ENCODE data around the gene AK2.

The AK2 gene

GRCh38 chr1:32969566-32969965, 67.1 kb downstream of the AK2 start:
- FAIRE-seq, result no peak

- FAIRE-seq, result no peak
Observed at GRCh38 chr1:32967888-32968568, 68.7 kb downstream of the AK2 start.

- no peak for FAIRE-seq
Observed at GRCh38 chr1:32966900-32967299, 69.8 kb downstream of the AK2 start.

GRCh38 chr1:32965251-32965747, 71.4 kb downstream of the AK2 start:
- no peak for FAIRE-seq

DNA sequence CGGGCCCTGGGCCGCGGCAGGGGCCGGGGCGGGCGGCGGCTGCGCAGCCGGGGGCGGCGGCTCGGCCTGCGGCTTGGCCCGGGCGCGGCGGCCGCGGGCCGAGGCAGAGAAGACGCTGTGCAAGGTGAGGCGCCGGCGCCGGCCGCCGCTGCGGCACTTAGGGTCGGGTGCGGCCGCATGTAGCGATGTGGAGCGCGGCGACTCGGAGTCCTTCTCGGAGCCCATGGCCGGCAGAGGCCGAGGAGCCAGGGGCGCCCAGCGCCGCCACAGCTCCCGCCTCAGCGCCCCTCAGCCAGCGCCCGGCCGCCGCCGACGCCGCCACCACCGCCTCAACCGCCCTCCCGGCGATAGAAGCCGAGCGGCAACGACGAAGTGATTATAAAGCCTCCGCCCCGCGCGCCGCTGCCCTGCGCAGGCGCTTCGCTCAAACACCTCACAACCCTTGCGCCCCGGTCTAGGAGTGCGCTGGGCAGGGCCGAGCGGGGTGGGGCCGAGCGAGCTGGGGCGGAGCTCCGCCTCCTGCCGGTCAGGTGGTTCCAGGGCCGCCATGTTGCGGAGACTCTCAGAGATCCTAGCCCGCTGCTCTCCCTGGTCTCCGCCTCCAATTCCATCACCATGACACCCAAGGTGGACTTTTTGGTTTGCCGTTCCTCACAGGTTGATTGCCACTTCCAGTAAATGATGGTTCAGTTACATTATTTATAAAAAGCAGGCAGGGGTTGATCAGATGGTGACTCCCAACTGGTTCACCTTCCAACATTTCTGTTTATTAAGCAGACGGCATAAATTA, 72.0 kb downstream of the AK2 start, which contains the start of gene RNF19B:
Gene RNF19B, minus strand, starts transcription at position 349 of the 790 bp plus-strand sequence. Its CDS starts 124 bp downstream, at position 225.
- no peak for FAIRE-seq

GRCh38 chr1:32963746-32964460, 72.8 kb downstream of the AK2 start:
- no peak for FAIRE-seq

- no peak for FAIRE-seq
Observed at GRCh38 chr1:32962248-32962896, 74.3 kb downstream of the AK2 start.

DNA sequence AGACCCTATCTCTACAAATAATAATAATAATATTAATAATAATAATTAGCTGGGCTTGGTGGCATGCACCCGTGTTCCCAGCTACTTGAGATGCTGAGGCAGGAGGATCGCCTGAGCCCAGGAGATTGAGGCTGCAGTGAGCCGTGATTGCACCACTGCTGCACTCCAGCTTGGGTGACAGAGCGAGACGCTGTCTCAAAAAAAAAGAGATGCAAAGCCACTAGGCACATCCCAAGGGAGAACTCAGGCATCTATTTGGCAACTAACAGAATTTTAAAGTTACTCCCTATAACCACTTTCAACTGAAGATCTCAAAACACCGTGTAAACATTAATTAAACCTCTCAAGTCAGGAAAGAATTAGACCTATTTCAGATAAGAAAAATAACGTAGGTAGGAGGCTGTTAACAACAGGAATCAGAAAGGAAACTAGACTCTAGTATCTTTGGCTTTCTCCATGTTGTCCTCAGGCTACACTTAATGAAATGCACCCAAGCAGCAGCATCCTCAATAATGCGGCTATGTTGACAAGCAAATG, 75.8 kb downstream of the AK2 start:
- no peak for FAIRE-seq

GRCh38 chr1:32960342-32960741, 76.3 kb downstream of the AK2 start:
- FAIRE-seq, result no peak

- no peak for FAIRE-seq
Observed at GRCh38 chr1:32958827-32959226, 77.9 kb downstream of the AK2 start.

Measured in endometrium (tissue), 2 donors.